Stimulated activated CD4-positive, alpha-beta T cell treated with anti-CD3 and anti-CD28 coated beads, Interleukin-4, amount 100 ng/mL, for 4 hours (primary cell): ENCODE results near the gene PKP1.

ENCODE experiments used
- DNase-seq, 2 experiments: peaks; one replicate each; pipeline ENCODE4 v3.0.0-alpha.2; 2020

The PKP1 gene

DNA sequence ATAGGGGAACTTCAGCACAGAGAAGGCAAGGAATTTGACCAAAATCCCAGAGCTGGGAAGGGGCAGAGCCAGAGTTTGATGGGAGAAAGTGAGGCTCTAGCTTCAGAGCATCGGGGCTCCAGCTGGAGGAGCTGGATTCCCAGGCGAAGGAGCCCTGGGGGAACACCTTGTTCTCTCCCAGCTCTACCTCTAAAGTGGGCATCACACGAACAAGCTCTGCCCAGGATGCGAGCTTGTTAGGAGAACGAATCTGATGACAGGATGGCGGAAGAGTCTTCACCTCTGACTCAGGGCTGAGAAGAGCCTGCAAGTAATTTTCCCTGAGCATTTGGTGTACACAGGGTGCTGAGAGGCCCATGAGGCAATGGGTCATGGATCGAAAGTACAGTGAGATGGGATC, 72.2 kb downstream of the PKP1 start:
- DNase-seq = no peak

DNA sequence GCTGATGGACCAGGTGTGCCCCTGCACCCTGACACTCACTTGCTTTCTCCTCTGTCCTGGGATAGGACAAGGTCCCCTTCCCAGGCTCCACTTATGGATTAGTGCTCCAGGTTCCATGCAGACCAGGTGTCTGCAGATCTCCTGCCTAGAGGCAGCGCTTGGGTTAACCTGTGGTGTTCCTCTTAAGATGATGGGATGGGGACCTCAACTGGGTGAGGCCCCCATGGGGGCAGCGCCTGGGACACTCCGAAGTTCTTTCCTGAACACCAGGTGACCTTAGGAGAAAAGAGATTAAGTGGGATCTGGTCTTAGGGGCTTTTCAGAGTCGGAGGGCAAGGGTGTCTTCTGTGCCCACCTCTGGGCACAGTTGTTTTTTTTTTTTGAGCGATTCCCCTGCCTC, 72.9 kb downstream of the PKP1 start:
- DNase-seq = no peak

DNA sequence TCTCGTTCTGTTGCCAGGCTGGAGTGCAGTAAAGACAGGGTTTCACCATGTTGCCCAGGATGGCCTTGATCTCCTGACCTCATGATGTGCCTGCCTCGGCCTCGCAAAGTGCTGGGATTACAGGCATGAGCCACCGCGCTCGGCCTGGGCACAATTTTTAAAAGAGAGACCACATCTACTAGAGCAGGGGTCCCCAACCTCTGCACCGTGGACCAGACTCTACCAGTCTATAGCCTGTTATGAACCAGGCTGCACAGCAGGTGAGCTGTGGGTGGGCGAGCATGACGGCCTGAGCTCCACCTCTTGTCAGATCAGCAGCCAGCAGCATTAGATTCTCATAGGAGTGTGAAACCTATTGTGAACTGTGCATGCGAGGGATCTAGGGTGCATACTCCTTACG, 73.4 kb downstream of the PKP1 start:
- DNase-seq = no peak

DNA sequence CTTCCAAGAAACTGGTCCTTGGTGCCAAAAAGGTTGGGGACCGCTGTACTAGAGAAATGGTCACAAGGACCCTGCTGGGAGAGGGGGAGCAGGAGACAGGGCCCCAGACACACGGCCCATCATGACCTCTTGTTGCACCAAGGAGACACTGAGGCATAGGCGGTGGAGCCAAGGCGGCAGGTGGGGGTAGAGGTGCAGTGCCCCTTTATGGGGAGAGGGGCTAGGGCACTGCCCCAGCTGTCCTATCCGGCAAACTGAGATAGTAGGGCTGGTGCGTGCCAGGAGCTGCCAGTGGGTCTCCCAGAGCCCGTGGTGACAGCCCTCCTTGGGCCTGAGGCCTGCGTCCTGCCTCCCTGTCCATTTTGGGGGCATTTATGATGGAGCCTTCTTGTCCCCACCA, 73.9 kb downstream of the PKP1 start:
- no peak for DNase-seq

DNA sequence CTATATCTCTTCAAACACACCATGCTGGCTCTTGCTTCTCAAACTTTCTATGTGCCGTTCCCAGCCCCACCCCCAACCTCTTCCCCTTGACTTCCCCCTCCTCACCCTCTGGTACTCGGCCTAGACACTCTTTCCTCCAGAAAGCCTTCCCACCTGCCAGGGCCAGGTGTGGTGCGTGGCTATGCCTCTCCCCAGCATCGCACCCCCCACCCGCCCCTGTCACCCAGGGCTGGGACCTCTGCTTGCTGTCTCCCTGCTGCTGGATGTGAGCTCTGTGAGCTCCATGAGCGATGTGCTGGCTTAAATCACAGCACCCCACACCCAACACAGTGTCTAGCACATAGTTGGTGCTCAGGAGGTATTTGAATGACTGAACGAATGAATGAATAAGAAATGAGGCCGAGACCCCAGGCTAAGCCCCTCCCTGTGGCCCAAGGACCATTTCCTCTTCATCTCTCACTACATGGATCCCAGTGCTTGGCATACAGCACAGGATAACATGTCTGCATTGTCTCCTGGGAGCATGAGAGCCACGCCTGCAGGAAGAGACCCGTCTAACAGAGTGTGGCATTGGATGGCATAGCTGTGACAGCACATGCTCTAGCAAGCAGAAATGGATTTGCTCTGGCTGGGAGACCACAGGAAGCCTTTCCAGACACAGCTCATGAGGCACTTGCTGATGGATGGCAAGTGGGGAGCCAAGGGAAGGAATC, 74.5 kb downstream of the PKP1 start:
- no peak for DNase-seq

DNA sequence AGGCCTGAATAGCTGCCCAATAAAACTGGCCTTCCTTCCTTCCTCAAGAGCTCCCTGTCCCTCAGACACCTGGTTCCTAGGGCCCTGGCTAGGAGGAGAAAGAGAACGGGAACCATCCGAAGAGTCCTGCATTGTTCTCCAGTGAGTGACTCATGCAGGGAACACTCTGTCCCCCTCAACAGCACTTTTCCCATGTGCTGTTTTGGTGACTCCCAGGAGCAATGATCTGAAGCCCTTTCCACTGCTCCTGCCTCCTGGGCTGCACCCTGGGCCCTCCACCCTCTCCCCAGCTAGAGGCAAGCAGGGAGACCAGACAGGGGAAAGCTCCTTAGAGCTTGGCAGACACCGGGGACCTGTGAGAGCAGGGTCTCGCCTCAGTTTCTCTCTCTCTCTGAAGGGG, 75.3 kb downstream of the PKP1 start:
- no peak for DNase-seq

DNA sequence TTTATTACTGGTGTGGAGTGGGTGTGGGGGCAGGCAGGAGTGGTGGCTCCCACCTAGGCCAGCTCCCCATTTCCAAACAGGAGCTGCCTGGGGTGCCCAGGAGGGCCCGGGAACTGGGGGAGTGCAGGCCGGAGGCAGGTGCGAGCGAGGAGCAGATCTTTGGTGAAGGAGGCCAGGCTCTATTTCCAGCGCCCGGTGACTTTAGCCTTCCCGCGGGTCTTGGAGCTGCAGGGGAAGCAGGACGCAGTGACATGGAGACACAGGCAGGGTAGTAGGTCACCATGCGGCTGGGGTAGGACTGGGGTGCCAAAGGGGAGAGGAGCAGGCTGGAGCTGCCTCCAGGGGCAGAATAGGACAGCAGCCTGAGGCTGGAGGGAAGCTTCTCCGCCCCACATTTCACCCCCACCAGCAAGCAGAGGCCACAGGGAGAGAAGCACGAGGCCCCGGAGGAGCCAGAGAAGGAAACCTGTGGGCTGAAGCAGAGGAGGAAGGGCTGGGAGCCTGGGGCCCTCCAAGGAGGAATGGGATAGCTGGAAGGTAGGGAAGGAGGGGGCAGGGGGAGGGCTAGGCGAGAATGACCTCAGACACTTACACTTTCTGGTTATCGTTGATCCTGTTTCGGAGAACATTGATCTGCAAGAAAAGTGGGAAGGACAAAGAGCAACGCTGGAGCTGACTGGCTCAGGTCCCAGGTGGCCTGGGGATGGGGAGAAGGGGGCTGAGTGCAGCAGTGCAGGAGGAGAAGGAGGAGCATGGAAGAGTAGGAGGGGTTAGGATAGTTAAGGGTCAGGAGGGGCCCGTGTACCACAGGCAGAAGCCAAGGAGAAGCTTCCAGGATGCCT, 75.9 kb downstream of the PKP1 start:
- no peak for DNase-seq

DNA sequence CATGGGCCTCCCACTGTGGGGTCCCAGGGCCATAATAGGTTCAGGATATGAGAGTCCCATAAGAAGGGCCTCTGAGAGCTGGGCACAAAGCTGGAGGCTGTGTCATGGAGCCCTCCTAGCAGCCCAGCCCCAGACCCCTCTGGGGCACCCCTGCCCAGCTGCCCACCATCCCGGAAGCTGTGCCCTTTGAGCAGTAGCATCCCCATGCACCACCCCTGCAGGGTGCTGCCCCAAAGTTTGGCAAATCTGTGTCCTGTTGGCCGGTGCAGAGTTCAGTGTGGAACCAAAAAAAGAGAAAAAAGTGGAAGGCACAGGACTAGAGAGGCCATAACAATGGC, 76.5 kb downstream of the PKP1 start:
- no peak for DNase-seq

DNA sequence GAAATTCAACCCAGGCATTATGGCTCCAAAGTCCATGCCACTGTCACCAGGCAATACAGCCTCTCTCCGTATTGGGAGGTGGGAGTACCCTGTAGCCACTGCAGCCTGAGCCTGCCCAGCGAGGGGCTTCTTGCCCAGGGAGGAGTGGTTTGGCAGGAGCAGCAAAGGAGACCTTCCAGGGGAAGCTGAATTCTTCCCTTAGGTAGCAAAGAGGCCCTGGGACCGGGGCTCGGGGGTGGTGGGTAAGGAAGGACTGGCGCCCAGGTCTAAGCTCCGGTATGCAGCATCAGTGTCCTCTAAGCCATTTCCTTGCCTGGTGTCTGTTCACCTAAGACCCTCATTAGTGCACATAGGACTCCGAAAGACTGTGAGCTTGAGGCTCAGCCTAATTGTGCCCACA, 77.2 kb downstream of the PKP1 start:
- no peak for DNase-seq

DNA sequence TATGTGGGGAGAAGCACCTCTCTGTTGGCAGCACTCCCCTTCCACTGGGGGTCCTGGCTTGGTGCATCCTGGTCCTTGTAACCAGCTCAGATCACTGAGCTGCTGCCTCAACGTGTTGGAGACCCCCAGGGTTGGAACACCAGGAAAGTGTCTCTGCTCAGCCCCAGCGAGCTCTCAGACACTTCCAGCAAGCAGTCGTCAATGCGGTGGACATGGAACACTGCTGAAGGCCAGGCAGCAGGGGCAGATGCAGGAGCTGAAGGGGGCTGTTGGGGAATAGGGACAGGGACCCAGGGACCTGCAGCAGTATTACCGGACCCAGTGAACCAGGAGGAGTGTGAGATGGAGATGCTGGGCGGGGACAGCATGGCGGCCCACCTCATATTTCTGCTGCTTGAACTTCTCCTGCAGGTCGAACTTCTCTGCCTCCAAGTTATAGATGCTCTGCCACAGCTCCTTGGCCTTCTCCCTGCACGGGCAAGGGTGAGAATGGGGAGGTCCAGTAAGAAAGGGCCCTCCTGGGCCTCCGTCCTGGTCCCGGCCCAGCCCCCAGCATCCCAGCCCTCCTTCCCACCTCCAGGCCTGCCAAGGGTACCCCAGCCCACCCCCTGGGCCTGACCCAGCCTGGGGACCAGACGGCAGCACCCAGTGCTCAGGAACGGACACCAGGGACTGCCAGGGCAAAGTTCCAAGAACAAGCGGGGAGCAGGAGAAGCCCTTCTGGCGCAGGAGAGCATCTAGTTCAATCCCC, 77.8 kb downstream of the PKP1 start:
- DNase-seq = no peak

DNA sequence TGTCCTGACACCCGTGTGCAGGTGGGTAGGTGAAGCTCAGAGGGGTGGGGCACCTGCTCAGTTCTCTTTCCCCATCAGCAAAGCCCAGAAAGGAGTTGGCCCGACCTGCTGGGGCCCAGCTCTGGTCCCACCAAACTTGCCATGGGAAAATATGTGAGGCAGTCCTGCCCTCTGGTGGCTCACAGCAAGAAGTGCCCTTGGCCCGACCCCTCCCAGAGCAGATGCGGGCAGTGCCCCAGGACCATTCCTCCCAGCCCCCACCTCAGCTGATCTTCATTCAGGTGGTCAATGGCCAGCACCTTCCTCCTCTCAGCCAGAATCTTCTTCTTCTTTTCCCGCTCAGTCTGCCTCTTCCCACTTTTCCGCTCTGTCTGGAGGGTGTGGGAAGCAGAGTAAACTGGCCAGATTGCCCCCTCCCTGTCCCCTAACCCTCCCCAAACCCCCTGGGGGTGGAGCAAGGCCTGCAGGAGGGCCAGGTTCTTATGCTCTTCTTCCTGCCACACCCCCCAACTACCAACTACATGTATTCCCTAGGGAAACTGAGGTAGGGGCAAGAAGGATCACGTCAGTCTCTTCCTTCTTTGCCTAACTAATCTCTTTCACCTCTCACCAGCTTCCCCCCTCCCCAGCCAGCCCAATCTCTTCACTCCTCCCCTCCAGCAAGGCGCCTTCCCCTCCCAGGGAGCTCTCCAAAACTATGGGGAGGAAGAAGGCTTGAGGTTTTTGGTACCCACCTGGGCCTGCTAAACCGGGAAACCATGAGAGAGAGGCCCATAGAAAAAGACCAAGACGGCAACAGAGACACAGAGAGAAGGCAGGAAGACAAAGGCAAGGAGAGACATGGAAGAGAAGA, 78.6 kb downstream of the PKP1 start:
- no peak for DNase-seq

DNA sequence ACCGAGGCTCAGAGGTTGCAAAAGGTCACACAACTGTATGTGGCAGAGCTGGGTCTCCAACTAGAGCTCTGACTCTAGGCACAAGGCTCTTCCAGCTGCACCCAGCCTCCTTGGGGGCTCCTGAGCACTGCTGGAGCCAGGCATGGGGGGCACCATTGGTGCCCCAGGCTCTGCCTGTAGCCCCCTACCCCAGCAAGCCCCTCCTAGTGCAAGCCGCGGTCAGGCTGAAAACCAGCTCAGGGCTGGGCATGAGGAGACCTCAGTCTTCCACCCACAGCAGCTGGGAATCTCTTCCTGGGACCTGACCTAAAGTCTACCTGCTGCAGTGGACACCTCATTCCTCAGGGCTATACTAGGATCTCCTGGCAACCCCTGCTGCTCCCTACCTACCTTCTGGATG, 79.6 kb downstream of the PKP1 start:
- DNase-seq = no peak

DNA sequence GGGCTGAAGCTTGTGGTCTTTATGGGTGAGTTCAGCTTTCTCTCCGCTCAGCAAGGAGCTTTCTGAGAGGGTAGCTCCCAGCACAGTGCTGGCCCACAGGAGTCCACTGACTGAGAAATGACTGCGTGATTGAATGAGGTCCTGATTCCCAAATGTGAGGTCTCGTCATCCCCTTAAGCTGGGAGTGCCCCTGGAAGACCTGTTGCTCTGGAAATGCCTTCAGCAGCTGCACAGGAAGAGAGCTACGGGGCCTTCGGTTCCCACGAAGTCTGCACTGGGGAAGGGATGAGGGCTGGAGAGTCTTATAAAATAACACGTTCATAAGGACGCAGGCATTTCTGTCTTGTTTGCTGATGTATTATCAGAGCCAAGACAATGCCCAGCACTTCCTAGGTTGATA, 80.2 kb downstream of the PKP1 start:
- DNase-seq = no peak

DNA sequence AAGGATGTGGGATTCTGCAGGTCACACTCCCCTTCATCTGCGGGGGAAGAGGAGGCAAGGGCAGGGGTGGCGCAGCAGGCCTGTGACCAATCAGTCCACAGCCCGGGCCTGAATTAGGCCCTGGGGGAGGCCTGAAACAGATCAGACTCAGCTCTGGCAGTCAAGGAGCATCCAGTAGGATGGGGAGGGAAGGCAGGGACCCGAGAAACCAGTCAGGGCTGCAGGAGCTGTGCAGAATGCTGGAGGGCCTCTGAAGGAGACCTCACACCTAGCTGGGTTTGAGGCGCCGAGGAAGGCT, 81.5 kb downstream of the PKP1 start:
- DNase-seq = no peak

DNA sequence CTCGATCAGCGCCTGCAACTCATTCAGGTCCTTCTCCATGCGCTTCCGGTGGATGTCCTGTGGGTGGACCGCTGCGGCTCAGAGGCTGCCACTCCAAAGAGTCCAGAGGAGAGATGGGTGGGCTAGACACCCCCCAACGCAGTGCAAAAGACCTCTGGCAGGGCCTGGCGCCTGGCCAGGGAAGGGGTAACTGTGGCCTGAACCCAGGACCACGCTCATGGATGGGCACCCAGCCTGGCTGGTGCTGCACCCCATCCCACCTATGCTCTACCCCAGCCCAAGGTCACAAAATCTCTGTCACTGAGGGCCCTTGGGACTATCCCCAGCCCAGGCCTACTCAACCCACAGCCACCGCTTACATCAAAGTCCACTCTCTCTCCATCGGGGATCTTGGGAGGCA, 81.9 kb downstream of the PKP1 start:
- no peak for DNase-seq

DNA sequence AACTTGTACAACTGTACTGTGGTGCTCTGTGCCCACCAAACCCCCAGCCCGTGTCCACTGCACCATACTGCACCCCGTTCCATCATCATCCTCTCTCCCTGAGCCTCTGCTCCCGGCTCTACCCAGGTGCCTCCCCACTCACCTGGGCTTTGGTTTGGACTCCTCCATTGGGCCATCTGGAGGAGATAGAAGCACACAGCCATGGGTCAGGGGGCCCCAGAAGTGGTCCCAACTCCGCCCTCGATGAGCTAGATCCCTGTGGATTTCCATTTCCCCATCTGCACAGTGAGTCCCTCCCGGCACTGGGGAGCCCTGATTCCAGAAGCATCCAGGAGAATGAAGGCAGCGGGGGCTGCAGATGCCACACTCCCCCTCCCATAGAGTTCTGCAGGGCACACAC, 83.4 kb downstream of the PKP1 start:
- no peak for DNase-seq

DNA sequence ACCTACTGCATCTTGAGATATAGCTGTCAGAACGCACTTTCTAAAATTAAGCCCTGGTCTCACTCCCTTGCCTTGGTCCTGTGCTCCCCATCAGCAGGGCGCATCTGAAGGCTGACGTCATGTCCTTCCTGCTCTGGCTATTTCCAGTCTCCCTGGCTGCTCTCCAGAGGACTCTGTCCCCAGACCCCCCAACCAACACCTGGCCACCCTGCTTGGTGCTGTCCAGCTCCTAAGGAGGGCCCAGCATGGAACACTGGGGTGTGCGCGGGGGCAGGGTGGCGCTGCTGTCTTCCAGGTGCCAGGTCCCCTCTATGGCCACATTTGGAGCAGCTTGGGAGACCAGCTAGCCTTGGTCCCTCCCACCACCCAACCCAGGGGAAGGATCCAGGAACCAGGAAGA, 85.9 kb downstream of the PKP1 start:
- DNase-seq = no peak

DNA sequence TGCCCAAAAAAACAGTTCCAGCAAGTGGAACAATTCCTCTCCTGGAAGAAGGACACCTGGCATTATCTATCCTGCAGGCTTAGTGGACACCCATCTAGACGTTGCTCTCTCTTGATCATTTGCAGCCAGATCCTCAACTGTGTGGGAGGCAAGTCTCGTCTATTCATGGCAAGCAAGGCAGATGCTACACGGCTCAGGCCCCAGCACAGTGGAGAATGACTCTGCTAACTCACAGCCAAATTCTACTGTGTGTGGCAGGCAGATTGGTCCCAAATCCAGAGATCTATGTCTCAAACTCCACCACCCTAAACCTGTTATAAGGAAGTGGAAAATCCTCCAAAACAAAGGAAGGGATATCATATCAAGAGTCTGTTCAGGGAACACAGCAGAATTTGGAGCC, 87.2 kb downstream of the PKP1 start:
- no peak for DNase-seq

DNA sequence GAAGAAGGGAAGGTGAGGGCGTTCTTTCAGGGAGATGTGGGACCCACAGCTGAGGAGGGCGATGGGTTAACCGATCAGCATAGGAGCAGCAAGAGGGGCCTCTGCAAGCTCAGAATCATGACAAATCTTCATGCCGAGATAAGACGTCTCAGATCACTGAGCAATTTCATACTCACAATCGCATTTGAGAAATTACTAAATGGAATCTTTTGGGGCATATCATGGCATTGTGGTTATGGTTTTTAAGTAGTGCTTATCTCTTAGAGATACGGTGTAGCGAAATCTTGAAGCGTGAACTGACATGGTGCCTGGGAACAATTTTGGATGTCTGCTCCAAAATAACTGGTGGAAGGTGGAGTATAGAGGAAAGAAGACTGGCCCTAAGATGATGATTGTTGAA, 88.0 kb downstream of the PKP1 start:
- DNase-seq = no peak

DNA sequence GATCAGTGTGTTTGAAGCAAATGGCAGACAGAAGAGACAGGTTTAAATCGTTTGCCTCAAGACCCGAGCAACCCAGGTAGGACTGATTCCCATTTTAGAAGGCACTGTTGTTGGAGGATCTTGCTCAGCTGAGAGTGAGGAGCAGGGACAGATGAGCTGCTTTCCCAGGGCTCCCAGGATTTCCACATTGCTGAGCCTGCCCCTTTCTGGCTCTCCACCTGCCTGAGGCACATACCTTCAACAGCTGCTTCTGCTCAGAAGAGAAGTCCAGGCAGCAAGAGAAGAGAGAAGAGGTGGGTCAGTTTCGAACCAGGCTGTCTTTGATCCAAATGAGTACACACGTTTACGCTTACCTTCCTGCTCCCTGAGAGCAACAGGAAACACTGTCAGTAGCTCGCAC, 88.5 kb downstream of the PKP1 start:
- DNase-seq = no peak

DNA sequence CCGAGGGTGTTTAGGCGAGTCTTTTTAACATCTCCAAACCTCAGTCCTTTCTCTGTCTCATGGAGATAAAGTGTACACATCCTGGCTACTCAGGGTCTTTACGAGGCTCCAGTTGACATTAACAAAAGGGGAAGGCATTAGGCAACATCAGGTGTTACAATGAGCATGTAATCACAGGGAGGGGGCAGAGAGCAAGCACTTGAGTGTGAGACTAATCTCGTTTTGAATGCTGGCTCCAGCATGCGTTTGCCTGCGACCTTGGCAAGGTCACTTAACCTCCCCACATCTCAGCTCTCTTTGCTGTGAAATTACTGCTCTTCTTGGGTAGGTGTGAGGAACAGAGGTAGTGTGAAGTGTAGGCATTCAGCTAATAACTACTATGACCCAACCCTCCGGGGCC, 91.1 kb downstream of the PKP1 start:
- DNase-seq = no peak

DNA sequence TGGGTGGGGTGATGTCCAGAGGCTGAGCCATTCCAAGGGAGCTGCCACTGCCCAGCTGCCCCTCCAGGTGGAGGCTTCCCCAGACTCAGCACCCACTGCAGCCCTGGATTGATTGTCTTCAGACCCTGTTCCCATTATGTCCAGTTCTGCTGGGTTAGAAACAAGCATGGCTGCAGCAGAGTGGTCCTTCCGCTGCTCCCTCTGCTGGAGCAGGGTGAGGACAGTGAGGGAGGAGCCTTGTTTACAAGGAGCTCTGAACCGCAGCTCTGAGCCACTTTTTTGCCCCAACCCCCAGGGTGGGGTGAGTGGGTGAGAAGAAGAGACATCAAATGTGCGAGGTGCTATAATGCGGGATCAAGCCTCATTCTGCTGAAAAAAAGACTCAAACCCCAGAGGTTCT, 91.9 kb downstream of the PKP1 start:
- DNase-seq = no peak

DNA sequence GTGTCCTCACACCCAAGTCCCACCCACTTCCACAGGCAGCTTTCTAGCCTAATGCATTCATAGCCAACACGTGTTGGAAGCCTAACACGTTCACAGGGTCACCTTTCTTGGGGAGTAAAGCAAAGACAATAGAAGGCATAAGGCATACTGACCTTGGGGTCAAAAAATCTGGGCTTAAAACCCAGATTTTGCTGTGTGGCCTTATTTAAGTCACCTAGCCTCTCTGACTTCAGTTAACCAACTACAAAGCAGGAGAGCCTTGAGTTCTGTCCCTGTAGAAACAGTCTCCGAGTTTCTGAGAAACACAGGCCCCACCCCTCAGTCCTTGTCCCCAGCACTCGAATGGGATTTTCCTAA, 92.8 kb downstream of the PKP1 start:
- DNase-seq = no peak
